Pulmonary artery endothelial cell (primary cell): ENCODE data around the gene GALR2. TPM values are rescaled to one million over a fixed set of nuclear protein-coding genes. Genes with fewer than 3 reads are reported as not detected.

Experiments
- DNase-seq: peaks from one replicate; pipeline ENCODE4 v3.0.0-alpha.2; 2011; ENCODE audit warnings: low read depth, low spot score
- total RNA-seq: library from RNA; depleted of rRNA; stranded (reverse); fragments of >200 nt; gene quantifications from 2 replicates; pipeline ENCODE4 v1.2.3, GENCODE V29; 2014

The GALR2 gene
- total RNA-seq, 1 donor from 2014 or later: not detected

- DNase-seq: no peak
Measured at GRCh38 chr17:76125922-76126321, 51.3 kb downstream of the GALR2 start.

Other genes with a start within 250 kb of the GALR2 start
- gene UNC13D, start 230.4 kb upstream of the GALR2 start, total RNA-seq: 7.3 and 7.6 TPM in 2 replicates
- gene WBP2, start 219.4 kb upstream of the GALR2 start, total RNA-seq: 21.0 and 28.5 TPM in 2 replicates
- gene TRIM47, start 196.2 kb upstream of the GALR2 start, total RNA-seq: 30.6 and 56.0 TPM in 2 replicates
- gene TRIM65, start 177.8 kb upstream of the GALR2 start, total RNA-seq: 32.2 and 32.6 TPM in 2 replicates
- 31.9 and 38.7 TPM in 2 replicates for gene MRPL38, start 169.9 kb upstream of the GALR2 start, total RNA-seq
- gene FBF1, start 133.7 kb upstream of the GALR2 start, total RNA-seq: 6.9 and 10.4 TPM in 2 replicates
- gene ACOX1, start 95.6 kb upstream of the GALR2 start, total RNA-seq: 65.8 and 75.8 TPM in 2 replicates
- gene TEN1, start 95.5 kb upstream of the GALR2 start, total RNA-seq: 16.3 and 25.8 TPM in 2 replicates
- 1.1 and 1.2 TPM in 2 replicates for gene CDK3, start 73.9 kb upstream of the GALR2 start, total RNA-seq
- gene EVPL, start 47.5 kb upstream of the GALR2 start, total RNA-seq: not detected in 2 replicates
- 35.2 and 44.1 TPM in 2 replicates for gene SRP68, start 2.3 kb upstream of the GALR2 start, total RNA-seq
- gene ZACN, start 4.4 kb downstream of the GALR2 start, total RNA-seq: not detected in 2 replicates
- 82.1 and 89.1 TPM in 2 replicates for gene EXOC7, start 29.0 kb downstream of the GALR2 start, total RNA-seq
- not detected in 2 replicates for gene FOXJ1, start 66.5 kb downstream of the GALR2 start, total RNA-seq
- 0.04 and 0.26 TPM in 2 replicates for gene RNF157, start 165.7 kb downstream of the GALR2 start, total RNA-seq
- 9.3 and 14.2 TPM in 2 replicates for gene UBALD2, start 190.6 kb downstream of the GALR2 start, total RNA-seq
- gene QRICH2, start 233.5 kb downstream of the GALR2 start, total RNA-seq: 1.8 and 4.4 TPM in 2 replicates